ENCODE data around the gene COL26A1. TPM values are rescaled to one million over a fixed set of nuclear protein-coding genes. Genes with fewer than 3 reads are reported as not detected.

The COL26A1 gene
- total RNA-seq, 1 experiment from 2014 or later: not detected

GRCh38 chr7:101395376-101395775 is 32.7 kb downstream of the COL26A1 start:
- H3K9ac ChIP-seq (ENCODE audit: low read length): no peak overlapping the region
- H4K20me1 ChIP-seq (ENCODE audit: low read length): no peaks in the 10 kb centered on the region
- no TSS peak for BruUV-seq (replicated peaks)
- POLR2A ChIA-PET (ENCODE audit: unreplicated experiment): no interaction called here
- CTCF ChIA-PET: interaction anchor here (0.7 kb wide), 1 partner anchor 45 kb away, joined by 12 read pairs; no protein-coding TSS in a partner anchor
- DNase-seq: no peak
- H3K27ac ChIP-seq (ENCODE audit: low read length): no peak overlapping the region
- H3K4me3 ChIP-seq (ENCODE audit: low read length): no peak overlapping the region
- ATAC-seq: no peak
- no peaks in the 10 kb centered on the region for H3K27me3 ChIP-seq (ENCODE audit: low read length)
- H2AFZ ChIP-seq (ENCODE audit: low read length): no peak overlapping the region
- TF ChIP-seq EZH2phosphoT487 (IDR thresholded peaks at IDR 0.05; ENCODE audit: borderline replicate concordance, low read length) (no peak), CTCF (conservative IDR thresholded peaks at IDR 0.05; ENCODE audit: low read depth, low read length) (no peak), EZH2 (IDR thresholded peaks at IDR 0.05; ENCODE audit: low read length, unreplicated experiment) (no peak)
- H3F3A ChIP-seq (ENCODE audit: low read length, unreplicated experiment): no peaks in the 10 kb centered on the region
- H3K36me3 ChIP-seq (ENCODE audit: low read depth, low read length): no peaks in the 10 kb centered on the region
- no peaks in the 10 kb centered on the region for H3K79me2 ChIP-seq (ENCODE audit: low read length)
- no peaks in the 10 kb centered on the region for H3K9me2 ChIP-seq (replicated peaks; ENCODE audit: low read length)
- no peaks in the 10 kb centered on the region for H3K9me3 ChIP-seq (ENCODE audit: low read length)
- no peak overlapping the region for H3K4me2 ChIP-seq (ENCODE audit: low read length)
- no peaks in the 10 kb centered on the region for H3K4me1 ChIP-seq (ENCODE audit: insufficient read depth, low read length)
- intact Hi-C loops (cut with micrococcal nuclease): no loop called here

GRCh38 chr7:101397243-101397642 is 34.6 kb downstream of the COL26A1 start:
- no peaks in the 10 kb centered on the region for H4K20me1 ChIP-seq (ENCODE audit: low read length)
- no peaks in the 10 kb centered on the region for H3K9me2 ChIP-seq (replicated peaks; ENCODE audit: low read length)
- ATAC-seq (no peak), DNase-seq (no peak)
- intact Hi-C loops (cut with micrococcal nuclease): no loop called here
- no peaks in the 10 kb centered on the region for H3K27me3 ChIP-seq (ENCODE audit: low read length)
- H3K4me2 ChIP-seq (ENCODE audit: low read length): no peak overlapping the region
- H2AFZ ChIP-seq (ENCODE audit: low read length): no peak overlapping the region
- POLR2A ChIA-PET (ENCODE audit: unreplicated experiment): no interaction called here
- no peak overlapping the region for H3K9ac ChIP-seq (ENCODE audit: low read length)
- H3K27ac ChIP-seq (ENCODE audit: low read length): no peak overlapping the region
- CTCF ChIA-PET: no interaction called here
- H3K9me3 ChIP-seq (ENCODE audit: low read length): no peaks in the 10 kb centered on the region
- H3K79me2 ChIP-seq (ENCODE audit: low read length): no peaks in the 10 kb centered on the region
- no peaks in the 10 kb centered on the region for H3K36me3 ChIP-seq (ENCODE audit: low read depth, low read length)
- no peak overlapping the region for H3K4me3 ChIP-seq (ENCODE audit: low read length)
- H3K4me1 ChIP-seq (ENCODE audit: insufficient read depth, low read length): peaks cover 7% of the 10 kb centered on the region
- BruUV-seq (replicated peaks): no TSS peak
- TF ChIP-seq EZH2phosphoT487 (IDR thresholded peaks at IDR 0.05; ENCODE audit: borderline replicate concordance, low read length): no peak
- no peak for TF ChIP-seq EZH2 (IDR thresholded peaks at IDR 0.05; ENCODE audit: low read length, unreplicated experiment)
- TF ChIP-seq CTCF (conservative IDR thresholded peaks at IDR 0.05; ENCODE audit: low read depth, low read length): no peak
- no peaks in the 10 kb centered on the region for H3F3A ChIP-seq (ENCODE audit: low read length, unreplicated experiment)

GRCh38 chr7:101397770-101398324 is 35.2 kb downstream of the COL26A1 start:
- POLR2A ChIA-PET (ENCODE audit: unreplicated experiment): no interaction called here
- BruUV-seq (replicated peaks): no TSS peak
- intact Hi-C loops (cut with micrococcal nuclease): no loop called here

More at GRCh38 chr7:101397770-101398324, 35.2 kb downstream of the COL26A1 start:
- DNase-seq (no peak), ATAC-seq (no peak)
- Histone ChIP-seq H3K9me3 (ENCODE audit: low read length) (no peaks in the 10 kb centered on the region), H3K27me3 (ENCODE audit: low read length) (no peaks in the 10 kb centered on the region), H3F3A (ENCODE audit: low read length, unreplicated experiment) (no peaks in the 10 kb centered on the region), H3K9ac (ENCODE audit: low read length) (no peak overlapping the region), H3K36me3 (ENCODE audit: low read depth, low read length) (no peaks in the 10 kb centered on the region), H3K4me2 (ENCODE audit: low read length) (no peak overlapping the region), H3K27ac (ENCODE audit: low read length) (no peak overlapping the region), H2AFZ (ENCODE audit: low read length) (no peak overlapping the region), H3K9me2 (replicated peaks; ENCODE audit: low read length) (no peaks in the 10 kb centered on the region), H4K20me1 (ENCODE audit: low read length) (no peaks in the 10 kb centered on the region), H3K4me3 (ENCODE audit: low read length) (no peak overlapping the region), H3K79me2 (ENCODE audit: low read length) (no peaks in the 10 kb centered on the region), H3K4me1 (ENCODE audit: insufficient read depth, low read length) (peaks cover 8% of the 10 kb centered on the region)
- 0 out of 2 replicates have a peak, but pooled peaks have one; percentile 13 for TF ChIP-seq CTCF (conservative IDR thresholded peaks at IDR 0.05; ENCODE audit: low read depth, low read length)
- TF ChIP-seq EZH2 (IDR thresholded peaks at IDR 0.05; ENCODE audit: low read length, unreplicated experiment): no peak
- CTCF ChIA-PET: no interaction called here

Measured in PC-3 (cell line).